Fibroblast of skin of scalp (primary cell): ENCODE data around the gene ARSG.

Source experiments
- DNase-seq: peaks from one replicate; pipeline ENCODE4 v3.0.0-alpha.2; 2013

ARSG gene

GRCh38 chr17:68431661-68432071 lies 140.4 kb downstream of the ARSG start:
- DNase-seq, result no peak

GRCh38 chr17:68432086-68432864 lies 141.0 kb downstream of the ARSG start:
- DNase-seq, result no peak

- no peak for DNase-seq
Observed at GRCh38 chr17:68433211-68433610, 141.9 kb downstream of the ARSG start.

- no peak for DNase-seq
Observed at GRCh38 chr17:68433911-68434508, 142.7 kb downstream of the ARSG start.

- DNase-seq, result no peak
Observed at GRCh38 chr17:68435361-68435760, 144.1 kb downstream of the ARSG start.

- peak; percentile 67 for DNase-seq
Observed at GRCh38 chr17:68435876-68436842, 144.9 kb downstream of the ARSG start.

- no peak for DNase-seq
Observed at GRCh38 chr17:68437979-68438822, 146.9 kb downstream of the ARSG start.

- no peak for DNase-seq
Observed at GRCh38 chr17:68439656-68440290, 148.5 kb downstream of the ARSG start.

GRCh38 chr17:68440526-68440925 lies 149.2 kb downstream of the ARSG start:
- no peak for DNase-seq

- DNase-seq, result no peak
Observed at GRCh38 chr17:68441070-68441770, 149.9 kb downstream of the ARSG start.

GRCh38 chr17:68443972-68444464 lies 152.7 kb downstream of the ARSG start:
- DNase-seq, result no peak

- DNase-seq, result no peak
Observed at GRCh38 chr17:68445671-68446070, 154.4 kb downstream of the ARSG start.

GRCh38 chr17:68446626-68447041 lies 155.3 kb downstream of the ARSG start:
- DNase-seq, result no peak

GRCh38 chr17:68449021-68449739 lies 157.9 kb downstream of the ARSG start:
- no peak for DNase-seq

- DNase-seq, result no peak
Observed at GRCh38 chr17:68450391-68450790, 159.1 kb downstream of the ARSG start.

GRCh38 chr17:68450801-68451200 lies 159.5 kb downstream of the ARSG start:
- DNase-seq, result no peak

- DNase-seq, result no peak
Observed at GRCh38 chr17:68451670-68452354, 160.5 kb downstream of the ARSG start.

GRCh38 chr17:68452724-68453290 lies 161.5 kb downstream of the ARSG start:
- DNase-seq, result no peak
